ENCODE data around the gene LGR4. TPM values are rescaled to one million over a fixed set of nuclear protein-coding genes. Genes with fewer than 3 reads are reported as not detected.

LGR4 gene
- total and polyA plus RNA-seq, 2 of the 13 experiments (the other 11 are each of a cell fraction or from before 2014, with no cell fraction given), result 42.1 to 68.7 TPM

- DNase-seq (ENCODE audit: low spot score) (no peak), FAIRE-seq (no peak), ATAC-seq (peak; percentile 6)
- H3K4me2 ChIP-seq (ENCODE audit: low read depth, low read length), result peak overlapping the region; percentile 86
- peak overlapping the region; percentile 58 to 92 (median 85); a peak in 5 of 6 replicates for H3K4me3 ChIP-seq (replicated peaks in 1 of 3; ENCODE audit: insufficient read depth in 1 of 3, low read depth in 2 of 3, low read length in 3 of 3)
- BruUV-seq (replicated peaks), result TSS peak; percentile 84
- H3K27me3 ChIP-seq (ENCODE audit: control insufficient read depth in 1 of 2, insufficient read depth in 2 of 2, low read length in 2 of 2), result no peaks in the 10 kb centered on the region; a peak in 1 of 5 replicates
- H3K9ac ChIP-seq (ENCODE audit: insufficient read depth, low read depth, low read length), result peak overlapping the region; percentile 68
- 3% methylated on average over 8 of the region's 9 CpGs for WGBS (ENCODE audit: low lambda C conversion rate)
- ChIA-PET POLR2A (interaction anchor here (0.6 to 2.5 kb wide), 31 partner anchors 8 to 289 kb away, joined by 3 to 40 read pairs (median 4); partner anchors contain the start of genes CCDC34 and LIN7C), CTCF (ENCODE audit: low intra/inter-chr PET ratio, low total read pairs) (no interaction called here)
- peak overlapping the region; percentile 77 for H3K27ac ChIP-seq (ENCODE audit: extremely low read length, insufficient read depth, low read length)
- H3K9me3 ChIP-seq (ENCODE audit: low read length), result no peaks in the 10 kb centered on the region
- H2AFZ ChIP-seq (ENCODE audit: low read length), result peak overlapping the region; percentile 45
- peaks cover 47% of the 10 kb centered on the region for H3K4me1 ChIP-seq (ENCODE audit: insufficient read depth, low read length)
- H4K20me1 ChIP-seq (ENCODE audit: insufficient read depth, low read length), result peaks cover 5% of the 10 kb centered on the region; the same call in 1 of the 2 replicates
- intact Hi-C loops (cut with micrococcal nuclease; ENCODE audit: unreplicated experiment) (loop anchor here (2.0 to 5.0 kb wide), 2 partner anchors 98 to 176 kb away; no protein-coding TSS in a partner anchor), in situ Hi-C loops (cut with HindIII; ENCODE audit: extremely low pct_ligation_motif_present, low pct_unique_long_range_greater_than_20kb) (loop anchor here (5.0 kb wide), 1 partner anchor 101 kb away; no protein-coding TSS in a partner anchor)
- TF ChIP-seq SNAPC4 (CRISPR knock-in tag; IDR thresholded peaks at IDR 0.05) (0 out of 2 replicates have a peak, but pooled peaks have one; percentile 61), HDAC6 (IDR thresholded peaks at IDR 0.05; ENCODE audit: low read depth, low read length) (no peak), ZKSCAN5 (CRISPR knock-in tag; IDR thresholded peaks at IDR 0.05) (no peak), KLF6 (CRISPR knock-in tag; IDR thresholded peaks at IDR 0.05) (peak; percentile 6; the same call in 1 of the 2 replicates), MED8 (CRISPR knock-in tag; IDR thresholded peaks at IDR 0.05; ENCODE audit: insufficient replicate concordance) (peak; percentile 23), ZNF552 (CRISPR knock-in tag; IDR thresholded peaks at IDR 0.05; ENCODE audit: borderline replicate concordance) (no peak), GATA4 (IDR thresholded peaks at IDR 0.05; ENCODE audit: borderline replicate concordance, low read depth) (no peak), HMGXB4 (CRISPR knock-in tag; IDR thresholded peaks at IDR 0.05; ENCODE audit: borderline replicate concordance in 1 of 2, low read depth in 1 of 2) (peak in 1 of 2 experiments; percentile 6; a peak in 1 of 4 replicates), ZNF317 (CRISPR knock-in tag; IDR thresholded peaks at IDR 0.05) (peak; percentile 51; the same call in 1 of the 2 replicates), POGZ (CRISPR knock-in tag; IDR thresholded peaks at IDR 0.05) (peak; percentile 32; the same call in 1 of the 2 replicates), ZBTB37 (CRISPR knock-in tag; IDR thresholded peaks at IDR 0.05) (0 out of 2 replicates have a peak, but pooled peaks have one; percentile 11), SOX6 (IDR thresholded peaks at IDR 0.05) (no peak), SOX6 (CRISPR knock-in tag; IDR thresholded peaks at IDR 0.05) (peak; percentile 40)
- H3K36me3 ChIP-seq (replicated peaks in 1 of 2; ENCODE audit: control insufficient read depth in 1 of 2, insufficient read depth in 2 of 2, low read length in 2 of 2), result no peaks in the 10 kb centered on the region
- peaks cover 56% of the 10 kb centered on the region for H3K79me2 ChIP-seq (ENCODE audit: insufficient read depth, low read length)
Observed at GRCh38 chr11:27473017-27473406, 422 bp upstream of the LGR4 start.

Measured in HepG2 (cell line).